K562 (cell line): ENCODE measurements around the gene DCP2. TPM values are rescaled to one million over a fixed set of nuclear protein-coding genes. Genes with fewer than 3 reads are reported as not detected.

Experiments used
- BCLAF1 ChIP-seq, 2 experiments: fragments of 450-650 bp in 1 of 2; IDR thresholded peaks; 2 replicates each; pipeline ENCODE4 v1.6.1; 2011 to 2017; ENCODE audit warnings: low read depth in 2 of 2, antibody characterized with exemption in 1 of 2, borderline replicate concordance in 1 of 2, low read length in 1 of 2, mild to moderate bottlenecking in 1 of 2, mixed read lengths in 1 of 2; ENCODE audit not compliant: control insufficient read depth in 1 of 2
- BCOR ChIP-seq: fragments of 450-650 bp; IDR thresholded peaks from 2 replicates; pipeline ENCODE4 v1.6.1; 2016
- BRCA1 ChIP-seq, 2 experiments: fragments of 450-650 bp in 1 of 2; sonication (generic) in 1 of 2; formaldehyde crosslinking in 1 of 2; IDR thresholded peaks; 2 replicates each; pipeline versions ENCODE4 v1.5.0 to v1.6.1; 2017 to 2020; ENCODE audit warnings: mild to moderate bottlenecking in 1 of 2, missing genetic modification reagents in 1 of 2
- CCAR2 ChIP-seq: fragments of 200-400 bp; formaldehyde crosslinking; IDR thresholded peaks from 2 replicates; pipeline ENCODE4 v1.6.1; 2017; ENCODE audit warnings: mild to moderate bottlenecking, low read depth, low read length
- COPS2 ChIP-seq: fragments of 450-650 bp; conservative IDR thresholded peaks from 2 replicates; pipeline ENCODE4 v1.6.1; 2016; ENCODE audit warnings: mild to moderate bottlenecking, moderate library complexity
- DPF2 ChIP-seq: fragments of 450-650 bp; IDR thresholded peaks from 2 replicates; pipeline ENCODE4 v1.6.1; 2016
- EHMT2 ChIP-seq: fragments of 450-650 bp; IDR thresholded peaks from 2 replicates; pipeline ENCODE4 v1.6.1; 2018; ENCODE audit warnings: antibody characterized with exemption
- EP300 ChIP-seq: IDR thresholded peaks from 2 replicates; pipeline ENCODE4 v1.6.1; 2012; ENCODE audit warnings: low read length, improper control_type of control experiment
- FUS ChIP-seq: fragments of 200-400 bp; formaldehyde crosslinking; optimal IDR thresholded peaks from 2 replicates; pipeline ENCODE3; 2017; ENCODE audit warnings: low read depth, low read length
- GATA2 ChIP-seq: sonication (generic); formaldehyde crosslinking; IDR thresholded peaks from 2 replicates; pipeline ENCODE4 v1.4.0; 2020; ENCODE audit warnings: mild to moderate bottlenecking, missing genetic modification reagents
- MCM2 ChIP-seq: fragments of 450-650 bp; IDR thresholded peaks from 2 replicates; pipeline ENCODE4 v1.6.1; 2017; ENCODE audit warnings: low read depth, mild to moderate bottlenecking
- MCM3 ChIP-seq: fragments of 450-650 bp; IDR thresholded peaks from 2 replicates; pipeline ENCODE4 v1.6.1; 2016
- NKRF ChIP-seq: fragments of 450-650 bp; IDR thresholded peaks from 2 replicates; pipeline ENCODE4 v1.6.1; 2016; ENCODE audit warnings: borderline replicate concordance
- NONO ChIP-seq, 2 experiments: fragments of 200-400 bp in 1 of 2; fragments of 450-650 bp in 1 of 2; formaldehyde crosslinking in 1 of 2; IDR thresholded peaks; 2 replicates each; pipeline ENCODE4 v1.6.1; 2017; ENCODE audit warnings: low read depth in 2 of 2, mild to moderate bottlenecking in 2 of 2, moderate library complexity in 2 of 2, low read length in 1 of 2
- PHB2 ChIP-seq: fragments of 450-650 bp; IDR thresholded peaks from 2 replicates; pipeline ENCODE4 v1.6.1; 2017; ENCODE audit warnings: low read depth
- SUPT5H ChIP-seq: fragments of 450-650 bp; IDR thresholded peaks from 2 replicates; pipeline ENCODE4 v1.6.1; 2016
- U2AF2 ChIP-seq: fragments of 200-400 bp; formaldehyde crosslinking; optimal IDR thresholded peaks from 2 replicates; pipeline ENCODE3; 2017; ENCODE audit warnings: low read depth, mild to moderate bottlenecking, low read length
- ZBTB33 ChIP-seq: sonication (generic); formaldehyde crosslinking; IDR thresholded peaks from 2 replicates; pipeline ENCODE4 v1.8.1; 2023; ENCODE audit warnings: mild to moderate bottlenecking, missing genetic modification reagents
- ZNF140 ChIP-seq: fragments of 250-450 bp; sonication (Bioruptor Pico); IDR thresholded peaks from 2 replicates; pipeline ENCODE4 v1.8.0; 2021; ENCODE audit warnings: moderate library complexity, mild to moderate bottlenecking, inconsistent platforms
- ZNF436 ChIP-seq: fragments of 250-450, 450-650 bp; sonication (Bioruptor Pico); formaldehyde crosslinking; IDR thresholded peaks from 2 replicates; pipeline ENCODE4 v1.7.0; 2020; ENCODE audit warnings: mild to moderate bottlenecking
- ZNF512 ChIP-seq: IDR thresholded peaks from 2 replicates; pipeline ENCODE4 v1.6.1; 2016; ENCODE audit warnings: missing genetic modification characterization, missing compliant biosample characterization
- ZNF561 ChIP-seq: fragments of 450-650 bp; formaldehyde crosslinking; conservative IDR thresholded peaks from 2 replicates; pipeline ENCODE4 v1.4.0; 2020; ENCODE audit warnings: mild to moderate bottlenecking, moderate library complexity
- polyA plus RNA-seq, 8 experiments: library from polyadenylated mRNA; depleted of rRNA in 4 of 8; stranded (reverse) in 5 of 8; unstranded in 3 of 8; fragments of >200 nt; fragmentation: Nextera tagmentation in 2 of 8; fragmentation: Illumina TruSeq in 1 of 8; extraction: Ambion mirVana in 2 of 8; extraction: Trizol in 1 of 8; gene quantifications; 2 replicates each; pipeline versions ENCODE4 v1.2.1 to v1.2.3, GENCODE V29; 2011 to 2014; ENCODE audit warnings: inconsistent platforms in 1 of 8, missing spikeins in 1 of 8
- total RNA-seq, 7 experiments: library from RNA; depleted of rRNA in 6 of 7; stranded (reverse); fragments of >200 nt in 6 of 7; fragmentation: Illumina TruSeq in 2 of 7; extraction: Trizol in 2 of 7; gene quantifications; 2 replicates each; pipeline versions ENCODE4 v1.2.1 to v1.2.3, GENCODE V29; 2011 to 2021; ENCODE audit warnings: low replicate concordance in 1 of 7

The DCP2 gene
- total and polyA plus RNA-seq, 9 of the 15 experiments (the other 6 are each of a cell fraction or from before 2014, with no cell fraction given) = 25.9 to 109 (median 46.7) TPM

- TF ChIP-seq BCLAF1 (IDR thresholded peaks at IDR 0.05; ENCODE audit: borderline replicate concordance in 1 of 2, control insufficient read depth in 1 of 2, low read depth in 2 of 2, low read length in 1 of 2) (no peak), NKRF (no peak), COPS2 (no peak), MCM2 (no peak), NONO (IDR thresholded peaks at IDR 0.05; ENCODE audit: low read depth in 2 of 2, low read length in 1 of 2) (no peak; a peak in 1 of 4 replicates), PHB2 (no peak), EP300 (peak; percentile 81), ZNF561 (no peak), ZNF140 (CRISPR knock-in tag) (no peak), GATA2 (CRISPR knock-in tag) (peak; percentile 66), DPF2 (peak; percentile 93), ZNF436 (CRISPR knock-in tag) (no peak), BRCA1 (IDR thresholded peaks at IDR 0.05) (no peak), BRCA1 (CRISPR knock-in tag; IDR thresholded peaks at IDR 0.05) (no peak), EHMT2 (0 out of 2 replicates have a peak, but pooled peaks have one; percentile 24), ZBTB33 (no peak), SUPT5H (no peak), BCOR (0 out of 2 replicates have a peak, but pooled peaks have one; percentile 8), CCAR2 (no peak), FUS (no peak), MCM3 (no peak), U2AF2 (no peak), ZNF512 (tag) (no peak)
These were observed 2.7 kb upstream of the DCP2 start (continued) for GRCh38 chr5:112973904-112974303.
